SK-N-SH treated with all-trans-retinoic acid at 6 μM for 48 hours (cell line): Measurements from ENCODE around the gene ADGRB3.

ENCODE experiments used
- ATAC-seq: fragments of 200-7000 bp; cut with Tn5 transposase; 3 replicates; pipeline ENCODE4 v1.9.1; 2020; ENCODE audit warnings: mild to moderate bottlenecking, moderate library complexity
- ARNTL ChIP-seq: fragments of 450-650 bp; formaldehyde crosslinking; IDR thresholded peaks from 2 replicates; pipeline ENCODE4 v1.5.0; 2020; ENCODE audit warnings: low read depth, mild to moderate bottlenecking, moderate library complexity, borderline replicate concordance
- BACH2 ChIP-seq: fragments of 250-450 bp; sonication (Bioruptor Pico); IDR thresholded peaks from 2 replicates; pipeline ENCODE4 v1.9.0; 2021; ENCODE audit warnings: mild to moderate bottlenecking, borderline replicate concordance
- CSDC2 ChIP-seq: fragments of 250-450 bp; sonication (Bioruptor Pico); IDR thresholded peaks from 2 replicates; pipeline ENCODE4 v1.5.0; 2020; ENCODE audit warnings: mild to moderate bottlenecking, moderate library complexity
- GLIS3 ChIP-seq: fragments of 250-450 bp; sonication (Bioruptor Pico); IDR thresholded peaks from 2 replicates; pipeline ENCODE4 v1.5.0; 2020; ENCODE audit warnings: mild to moderate bottlenecking, moderate library complexity
- ISL1 ChIP-seq: fragments of 250-450 bp; sonication (Bioruptor Pico); IDR thresholded peaks from 2 replicates; pipeline ENCODE4 v2.1.2; 2022; ENCODE audit warnings: mild to moderate bottlenecking, moderate library complexity
- OSR1 ChIP-seq: fragments of 250-450 bp; sonication (Bioruptor Pico); IDR thresholded peaks from 2 replicates; pipeline ENCODE4 v1.8.0; 2022; ENCODE audit warnings: moderate library complexity, mild to moderate bottlenecking, inconsistent platforms
- PPARA ChIP-seq: fragments of 250-450 bp; sonication (Bioruptor Pico); IDR thresholded peaks from 2 replicates; pipeline ENCODE4 v1.5.0; 2020; ENCODE audit warnings: mild to moderate bottlenecking, borderline replicate concordance
- RARB ChIP-seq: fragments of 250-450 bp; sonication (Bioruptor Pico); IDR thresholded peaks from 2 replicates; pipeline ENCODE4 v1.8.0; 2021; ENCODE audit warnings: mild to moderate bottlenecking, moderate library complexity
- SNAI2 ChIP-seq: fragments of 250-450 bp; sonication (Bioruptor Pico); IDR thresholded peaks from 2 replicates; pipeline ENCODE4 v1.5.0; 2020; ENCODE audit warnings: mild to moderate bottlenecking, moderate library complexity
- TCF4 ChIP-seq: fragments of 250-450 bp; sonication (Bioruptor Pico); IDR thresholded peaks from 2 replicates; pipeline ENCODE4 v1.8.0; 2021; ENCODE audit warnings: mild to moderate bottlenecking, moderate library complexity, borderline replicate concordance
- TOX ChIP-seq: fragments of 250-450 bp; sonication (Bioruptor Pico); IDR thresholded peaks from 2 replicates; pipeline ENCODE4 v1.8.0; 2021; ENCODE audit warnings: mild to moderate bottlenecking, moderate library complexity, borderline replicate concordance
- TSHZ2 ChIP-seq: fragments of 250-450 bp; sonication (Bioruptor Pico); IDR thresholded peaks from 2 replicates; pipeline ENCODE4 v1.5.0; 2020; ENCODE audit warnings: mild to moderate bottlenecking, moderate library complexity
- ZC3H10 ChIP-seq: fragments of 250-450 bp; sonication (Bioruptor Pico); IDR thresholded peaks from 2 replicates; pipeline ENCODE4 v1.5.1; 2021; ENCODE audit warnings: mild to moderate bottlenecking, moderate library complexity
- ZFP3 ChIP-seq: fragments of 250-450 bp; sonication (Bioruptor Pico); IDR thresholded peaks from 2 replicates; pipeline ENCODE4 v1.5.0; 2020; ENCODE audit warnings: mild to moderate bottlenecking, moderate library complexity
- ZFP30 ChIP-seq: fragments of 450-650 bp; formaldehyde crosslinking; IDR thresholded peaks from 2 replicates; pipeline ENCODE4 v1.5.0; 2022; ENCODE audit warnings: mild to moderate bottlenecking, moderate library complexity
- ZNF565 ChIP-seq: fragments of 450-650 bp; formaldehyde crosslinking; conservative IDR thresholded peaks from 2 replicates; pipeline ENCODE4 v1.5.0; 2020; ENCODE audit warnings: low read depth, mild to moderate bottlenecking, moderate library complexity
- ZNF70 ChIP-seq: fragments of 450-650 bp; formaldehyde crosslinking; IDR thresholded peaks from 2 replicates; pipeline ENCODE4 v1.5.0; 2020; ENCODE audit warnings: mild to moderate bottlenecking, moderate library complexity
- TF ChIP-seq, protein P1 (sequence below): fragments of 250-450 bp; sonication (Bioruptor Pico); IDR thresholded peaks from 2 replicates; pipeline ENCODE4 v1.5.1; 2021; ENCODE audit warnings: mild to moderate bottlenecking, moderate library complexity
- TF ChIP-seq, protein P2 (sequence below): fragments of 250-450 bp; sonication (Bioruptor Pico); IDR thresholded peaks from 2 replicates; pipeline ENCODE4 v1.5.1; 2020; ENCODE audit warnings: low read depth, mild to moderate bottlenecking, moderate library complexity
- TF ChIP-seq, protein P3 (sequence below): fragments of 250-450 bp; sonication (Bioruptor Pico); IDR thresholded peaks from 2 replicates; pipeline ENCODE4 v1.8.0; 2020; ENCODE audit warnings: mild to moderate bottlenecking, moderate library complexity, borderline replicate concordance

The ADGRB3 gene

GRCh38 chr6:68891419-68891818 is 256.3 kb downstream of the ADGRB3 start:
- TF ChIP-seq, protein P1, sequence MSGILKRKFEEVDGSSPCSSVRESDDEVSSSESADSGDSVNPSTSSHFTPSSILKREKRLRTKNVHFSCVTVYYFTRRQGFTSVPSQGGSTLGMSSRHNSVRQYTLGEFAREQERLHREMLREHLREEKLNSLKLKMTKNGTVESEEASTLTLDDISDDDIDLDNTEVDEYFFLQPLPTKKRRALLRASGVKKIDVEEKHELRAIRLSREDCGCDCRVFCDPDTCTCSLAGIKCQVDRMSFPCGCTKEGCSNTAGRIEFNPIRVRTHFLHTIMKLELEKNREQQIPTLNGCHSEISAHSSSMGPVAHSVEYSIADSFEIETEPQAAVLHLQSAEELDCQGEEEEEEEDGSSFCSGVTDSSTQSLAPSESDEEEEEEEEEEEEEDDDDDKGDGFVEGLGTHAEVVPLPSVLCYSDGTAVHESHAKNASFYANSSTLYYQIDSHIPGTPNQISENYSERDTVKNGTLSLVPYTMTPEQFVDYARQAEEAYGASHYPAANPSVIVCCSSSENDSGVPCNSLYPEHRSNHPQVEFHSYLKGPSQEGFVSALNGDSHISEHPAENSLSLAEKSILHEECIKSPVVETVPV (CRISPR knock-in tag) = no peak
- TF ChIP-seq ARNTL (CRISPR knock-in tag) (no peak), ZNF565 (no peak), PPARA (CRISPR knock-in tag) (no peak), TOX (CRISPR knock-in tag) (no peak), ZFP30 (no peak)
- ATAC-seq = no peak

GRCh38 chr6:68892452-68892851 is 257.4 kb downstream of the ADGRB3 start:
- no peak for TF ChIP-seq GLIS3 (CRISPR knock-in tag)
- TF ChIP-seq ISL1 (CRISPR knock-in tag) = no peak
- TF ChIP-seq RARB (CRISPR knock-in tag) = no peak
- no peak for TF ChIP-seq ZC3H10
- no peak for TF ChIP-seq OSR1 (CRISPR knock-in tag)
- TF ChIP-seq, all 23 proteins: peak for 0
- ATAC-seq = no peak

DNA sequence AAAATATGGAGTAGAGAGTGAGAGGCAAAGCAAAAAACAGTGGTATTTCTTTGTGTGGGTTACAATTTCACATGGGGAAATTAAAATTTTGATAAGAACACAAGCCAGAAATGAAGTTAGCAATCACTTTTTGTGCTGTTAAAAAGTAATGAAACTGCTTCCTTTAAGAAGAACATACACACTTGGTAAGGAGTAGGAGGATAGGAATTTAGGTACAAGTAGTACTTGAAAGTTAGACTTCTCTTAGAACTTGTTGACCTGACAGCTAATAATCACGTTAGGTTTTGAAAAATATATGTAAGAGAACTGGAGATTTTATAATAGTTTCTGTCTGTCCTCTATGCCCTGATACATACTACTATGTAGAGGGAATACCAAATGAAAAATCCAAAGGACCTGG is 260.8 kb downstream of the ADGRB3 start:
- TF ChIP-seq ZFP30 (no peak), CSDC2 (no peak), SNAI2 (CRISPR knock-in tag) (no peak), ZNF70 (CRISPR knock-in tag) (no peak), BACH2 (CRISPR knock-in tag) (no peak), RARB (CRISPR knock-in tag) (no peak), TCF4 (no peak)
- TF ChIP-seq, protein P2, sequence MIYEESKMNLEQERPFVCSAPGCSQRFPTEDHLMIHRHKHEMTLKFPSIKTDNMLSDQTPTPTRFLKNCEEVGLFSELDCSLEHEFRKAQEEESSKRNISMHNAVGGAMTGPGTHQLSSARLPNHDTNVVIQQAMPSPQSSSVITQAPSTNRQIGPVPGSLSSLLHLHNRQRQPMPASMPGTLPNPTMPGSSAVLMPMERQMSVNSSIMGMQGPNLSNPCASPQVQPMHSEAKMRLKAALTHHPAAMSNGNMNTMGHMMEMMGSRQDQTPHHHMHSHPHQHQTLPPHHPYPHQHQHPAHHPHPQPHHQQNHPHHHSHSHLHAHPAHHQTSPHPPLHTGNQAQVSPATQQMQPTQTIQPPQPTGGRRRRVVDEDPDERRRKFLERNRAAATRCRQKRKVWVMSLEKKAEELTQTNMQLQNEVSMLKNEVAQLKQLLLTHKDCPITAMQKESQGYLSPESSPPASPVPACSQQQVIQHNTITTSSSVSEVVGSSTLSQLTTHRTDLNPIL (CRISPR knock-in tag) = no peak

DNA sequence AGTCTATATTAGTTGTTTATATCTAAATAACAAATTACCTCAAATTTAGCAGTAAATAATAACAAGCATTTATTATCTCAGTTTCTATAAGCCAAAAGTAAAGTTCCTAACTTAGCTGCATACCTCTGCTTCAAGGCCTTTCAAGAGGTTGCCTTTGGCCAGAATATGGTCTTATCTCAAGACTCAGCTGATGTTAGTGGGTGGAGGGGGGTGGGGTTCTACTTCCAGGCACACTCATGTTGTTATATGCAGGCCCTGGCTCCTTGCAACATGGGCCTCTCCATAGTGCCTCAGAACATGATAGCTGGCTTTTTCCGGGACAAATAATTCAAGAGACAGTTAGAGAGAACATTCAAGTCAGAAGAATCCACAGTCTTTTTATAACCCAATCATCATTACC is 266.0 kb downstream of the ADGRB3 start:
- no peak for ATAC-seq
- TF ChIP-seq BACH2 (CRISPR knock-in tag) = no peak
- TF ChIP-seq OSR1 (CRISPR knock-in tag) = no peak

More for the DNA sequence above, 260.8 kb downstream of the ADGRB3 start:
- ATAC-seq = no peak

GRCh38 chr6:68911334-68911733 is 276.3 kb downstream of the ADGRB3 start:
- ATAC-seq = no peak
- TF ChIP-seq TSHZ2 = no peak
- TF ChIP-seq, protein P2 (CRISPR knock-in tag) = no peak
- no peak for TF ChIP-seq ZFP3 (CRISPR knock-in tag)
- no peak for TF ChIP-seq TCF4
- TF ChIP-seq ZC3H10 = no peak
- TF ChIP-seq, protein P3, sequence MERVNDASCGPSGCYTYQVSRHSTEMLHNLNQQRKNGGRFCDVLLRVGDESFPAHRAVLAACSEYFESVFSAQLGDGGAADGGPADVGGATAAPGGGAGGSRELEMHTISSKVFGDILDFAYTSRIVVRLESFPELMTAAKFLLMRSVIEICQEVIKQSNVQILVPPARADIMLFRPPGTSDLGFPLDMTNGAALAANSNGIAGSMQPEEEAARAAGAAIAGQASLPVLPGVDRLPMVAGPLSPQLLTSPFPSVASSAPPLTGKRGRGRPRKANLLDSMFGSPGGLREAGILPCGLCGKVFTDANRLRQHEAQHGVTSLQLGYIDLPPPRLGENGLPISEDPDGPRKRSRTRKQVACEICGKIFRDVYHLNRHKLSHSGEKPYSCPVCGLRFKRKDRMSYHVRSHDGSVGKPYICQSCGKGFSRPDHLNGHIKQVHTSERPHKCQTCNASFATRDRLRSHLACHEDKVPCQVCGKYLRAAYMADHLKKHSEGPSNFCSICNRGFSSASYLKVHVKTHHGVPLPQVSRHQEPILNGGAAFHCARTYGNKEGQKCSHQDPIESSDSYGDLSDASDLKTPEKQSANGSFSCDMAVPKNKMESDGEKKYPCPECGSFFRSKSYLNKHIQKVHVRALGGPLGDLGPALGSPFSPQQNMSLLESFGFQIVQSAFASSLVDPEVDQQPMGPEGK (CRISPR knock-in tag) = no peak
- no peak for TF ChIP-seq SNAI2 (CRISPR knock-in tag)
- TF ChIP-seq ARNTL (CRISPR knock-in tag) = no peak
- no peak for TF ChIP-seq OSR1 (CRISPR knock-in tag)
